GM12801 (cell line): ENCODE results near the gene RAC2.

ENCODE experiments used
- CTCF ChIP-seq: IDR thresholded peaks from one replicate; pipeline ENCODE4 v1.5.1; 2011; ENCODE audit warnings: control low read depth; ENCODE audit not compliant: insufficient read length; ENCODE audit errors: extremely low read depth

The RAC2 gene

DNA sequence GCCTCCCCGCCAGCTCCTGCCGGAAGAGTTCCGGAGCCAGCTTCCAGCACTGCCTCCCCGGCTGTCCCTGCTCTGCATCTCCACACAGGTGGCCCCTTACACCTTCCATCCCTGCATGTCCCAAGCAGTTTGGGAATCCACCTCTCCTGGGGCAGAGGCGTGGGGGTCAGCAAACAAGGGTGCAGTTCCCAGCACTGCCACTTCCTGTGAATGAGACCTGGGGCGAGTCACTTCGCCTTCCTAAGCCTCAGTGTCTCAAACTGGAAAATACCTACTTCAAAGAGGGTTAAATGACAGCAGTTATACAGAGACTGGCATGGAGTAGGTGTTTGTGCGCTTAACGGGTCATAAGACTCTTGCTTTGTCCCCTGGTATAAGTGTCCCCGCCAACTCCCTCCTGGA, 43.5 kb upstream of the RAC2 start:
- TF ChIP-seq CTCF, result no peak

GRCh38 chr22:37285937-37286336, 41.9 kb upstream of the RAC2 start:
- no peak for TF ChIP-seq CTCF

DNA sequence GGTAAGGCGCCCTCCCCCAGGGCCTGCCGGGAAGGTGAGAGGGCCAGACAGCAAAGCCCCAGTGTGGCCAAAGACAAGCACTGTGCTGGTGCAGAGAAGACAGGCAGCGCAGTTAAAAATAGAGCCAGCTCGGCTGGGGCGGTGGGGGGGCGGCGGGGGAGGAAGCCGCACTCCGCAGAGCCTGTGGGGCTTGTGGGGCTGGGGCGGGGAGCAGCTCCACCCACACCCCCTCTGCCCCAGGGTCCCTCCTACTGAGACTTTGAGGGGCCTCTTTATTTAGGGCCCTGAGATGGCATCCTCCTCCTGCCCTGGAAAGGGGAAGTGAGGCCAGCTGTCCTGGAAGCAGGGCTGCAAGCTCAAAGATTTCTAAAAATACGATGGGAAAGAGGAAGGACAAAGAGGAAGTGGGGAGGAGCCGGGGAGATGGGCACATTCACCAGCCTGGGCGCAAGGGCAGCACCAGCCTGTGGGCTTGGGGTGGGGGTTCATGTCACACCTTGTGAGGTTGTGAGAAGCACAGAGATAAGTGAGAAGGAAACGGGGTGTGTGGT, 40.8 kb upstream of the RAC2 start:
- TF ChIP-seq CTCF, result no peak

DNA sequence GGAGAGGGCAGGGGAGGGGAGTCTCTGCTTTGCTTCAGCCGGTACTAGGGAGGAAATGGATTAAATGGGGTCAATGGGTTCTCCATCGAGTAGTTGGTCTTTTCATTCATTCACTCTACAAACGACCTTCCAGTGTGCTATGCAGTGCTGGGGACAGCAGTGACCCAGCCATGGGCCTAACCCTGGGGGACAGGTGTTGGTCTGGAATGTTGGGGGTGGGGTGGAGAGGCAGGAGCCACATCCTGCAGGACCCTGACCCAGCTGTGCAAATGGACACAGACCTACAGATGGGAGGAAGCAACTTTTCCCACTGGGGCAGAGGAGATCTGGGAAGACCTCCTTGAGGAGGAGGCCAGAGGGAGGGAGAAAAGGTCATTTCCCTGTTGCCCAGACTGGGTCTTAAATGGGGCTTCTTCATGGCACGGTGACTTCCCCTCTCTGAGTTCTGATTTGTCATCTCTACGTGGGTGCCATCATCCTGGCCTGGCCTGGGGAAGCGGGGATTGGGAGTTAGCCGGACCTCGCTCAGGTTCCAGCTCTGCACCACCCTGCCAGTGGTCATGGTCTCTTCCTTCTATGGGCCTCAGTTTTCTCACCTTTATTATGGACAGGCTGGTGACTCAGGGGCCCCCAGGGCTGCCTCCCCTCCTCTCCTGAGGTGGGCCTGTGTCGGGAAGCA, 40.2 kb upstream of the RAC2 start:
- no peak for TF ChIP-seq CTCF

GRCh38 chr22:37283393-37283937, 39.4 kb upstream of the RAC2 start:
- no peak for TF ChIP-seq CTCF

GRCh38 chr22:37282385-37282677, 38.3 kb upstream of the RAC2 start, which contains the start of gene CYTH4:
Gene CYTH4, plus strand, starts transcription at chr22:37282508. Its CDS starts 62 bp downstream, at chr22:37282570.
- TF ChIP-seq CTCF, result no peak

DNA sequence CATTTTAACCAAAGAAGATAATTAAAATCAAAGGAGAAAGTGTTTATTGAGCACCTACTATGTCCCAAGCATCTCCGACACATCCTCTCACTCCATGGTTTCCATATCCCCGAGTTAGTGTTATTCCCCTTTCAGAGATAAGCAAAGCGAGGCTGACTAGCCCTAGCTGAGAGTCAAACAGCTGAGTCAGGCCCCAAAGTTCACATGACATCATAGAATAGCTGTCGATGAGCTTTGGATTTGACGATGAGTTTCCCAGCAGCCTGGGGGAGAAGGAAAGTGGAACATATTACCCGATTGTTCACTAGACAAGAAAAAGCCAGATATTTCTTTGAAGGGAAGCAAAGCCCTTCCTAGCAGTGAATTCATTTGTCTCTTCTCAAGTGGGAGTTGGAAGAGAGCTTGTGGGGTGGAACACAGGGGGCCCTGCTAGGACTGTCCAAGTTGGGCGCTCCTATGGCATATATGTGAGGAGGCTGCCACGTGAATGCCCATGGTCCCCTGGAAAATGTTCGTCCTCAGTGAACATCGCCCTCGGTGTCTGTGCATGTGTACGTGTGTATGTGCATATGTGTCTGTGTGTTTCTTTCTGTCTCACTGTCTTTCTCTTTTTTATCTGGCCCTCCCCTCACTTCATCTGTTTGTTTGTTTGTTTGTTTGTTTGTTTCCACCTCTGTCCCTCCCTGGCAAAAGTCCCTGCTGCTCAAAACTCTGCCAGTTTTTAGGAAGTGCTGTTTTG, 37.7 kb upstream of the RAC2 start:
- TF ChIP-seq CTCF, result no peak
